ENCODE data around the gene CDH23. TPM values are rescaled to one million over a fixed set of nuclear protein-coding genes. Genes with fewer than 3 reads are reported as not detected.

Gene CDH23
- total RNA-seq, 1 donor from 2014 or later = 20.1 TPM

DNA sequence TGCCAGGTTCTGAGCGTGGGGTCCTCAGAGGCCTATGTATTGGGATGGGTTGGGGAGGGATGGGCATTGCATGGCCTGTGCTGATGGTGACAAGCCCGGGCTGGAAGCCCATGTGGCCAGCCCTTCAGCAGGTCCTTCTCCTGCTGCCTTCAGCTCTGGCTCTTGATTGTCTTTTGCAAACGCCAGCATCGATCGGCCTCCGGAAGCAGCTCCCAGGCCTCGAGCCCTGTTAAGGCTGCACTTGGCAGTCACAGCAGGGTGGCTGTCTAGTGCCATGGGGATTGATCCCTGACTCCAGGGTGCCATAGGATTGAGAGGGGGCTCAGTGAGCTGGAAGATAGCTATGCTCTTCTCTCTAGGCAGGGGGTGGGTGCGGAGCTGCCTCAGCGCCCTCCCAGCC lies 51.4 kb downstream of the CDH23 start:
- intact Hi-C loops (cut with DNase I) = loop anchor here (1.0 kb wide), 1 partner anchor 140 kb away; no protein-coding TSS in a partner anchor
- ATAC-seq = no peak
- no peak for DNase-seq (ENCODE audit: low spot score)

GRCh38 chr10:71449026-71449425 lies 52.3 kb downstream of the CDH23 start:
- intact Hi-C loops (cut with DNase I) = no loop called here
- no peak for DNase-seq (ENCODE audit: low spot score)
- ATAC-seq = no peak

DNA sequence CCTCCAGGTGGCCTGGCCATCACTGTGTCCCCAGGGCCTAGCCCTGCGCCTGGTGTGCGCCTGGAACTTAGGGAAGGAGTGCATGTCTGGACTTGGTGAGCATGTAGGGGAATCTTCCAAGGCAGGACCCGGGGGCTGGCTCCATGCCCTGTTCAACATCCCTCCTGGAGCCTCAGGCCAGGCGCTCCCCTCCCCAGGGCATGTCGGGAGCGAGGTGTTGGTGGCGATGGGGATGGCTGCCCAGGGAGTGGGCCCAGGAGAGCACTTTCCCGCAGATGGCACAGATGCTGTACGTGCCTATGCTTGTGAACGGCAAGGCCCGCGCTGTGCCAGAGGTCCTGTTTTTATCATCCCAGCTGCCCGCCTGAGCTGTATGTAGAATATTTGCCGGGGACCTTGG lies 55.0 kb downstream of the CDH23 start:
- intact Hi-C loops (cut with DNase I) = no loop called here
- DNase-seq (ENCODE audit: low spot score) = no peak
- ATAC-seq = no peak

- ATAC-seq (no peak), DNase-seq (ENCODE audit: low spot score) (no peak)
- intact Hi-C loops (cut with DNase I) = no loop called here
Measured at GRCh38 chr10:71453186-71453585, 56.5 kb downstream of the CDH23 start.

GRCh38 chr10:71454347-71454746 lies 57.6 kb downstream of the CDH23 start:
- intact Hi-C loops (cut with DNase I) = no loop called here
- ATAC-seq = no peak
- no peak for DNase-seq (ENCODE audit: low spot score)

- DNase-seq (ENCODE audit: low spot score) (no peak), ATAC-seq (no peak)
- intact Hi-C loops (cut with DNase I) = no loop called here
Measured at GRCh38 chr10:71455035-71455434, 58.3 kb downstream of the CDH23 start.

DNA sequence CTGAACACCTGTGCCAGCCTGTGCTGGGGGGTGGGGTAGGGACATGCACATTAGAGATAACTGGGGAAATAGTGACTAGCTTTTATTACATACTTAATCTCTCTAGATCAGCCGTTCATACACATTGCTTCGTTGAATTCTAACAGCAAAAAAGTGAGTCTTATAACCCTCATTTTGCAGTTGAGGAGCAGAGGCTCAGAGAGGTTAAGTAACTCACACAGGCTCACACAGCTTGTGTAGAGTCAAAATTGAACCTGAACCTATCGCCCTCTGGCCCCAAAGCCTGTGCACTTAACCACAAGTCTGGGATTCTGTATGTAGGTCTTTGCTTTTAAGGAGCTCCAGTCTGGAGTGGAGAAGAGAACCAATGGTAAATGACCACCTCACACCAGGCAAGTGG lies 59.9 kb downstream of the CDH23 start:
- DNase-seq (ENCODE audit: low spot score) (no peak), ATAC-seq (no peak)
- intact Hi-C loops (cut with DNase I) = no loop called here

- DNase-seq (ENCODE audit: low spot score) = no peak
- intact Hi-C loops (cut with DNase I) = no loop called here
- no peak for ATAC-seq
Measured at GRCh38 chr10:71457908-71458307, 61.2 kb downstream of the CDH23 start.

DNA sequence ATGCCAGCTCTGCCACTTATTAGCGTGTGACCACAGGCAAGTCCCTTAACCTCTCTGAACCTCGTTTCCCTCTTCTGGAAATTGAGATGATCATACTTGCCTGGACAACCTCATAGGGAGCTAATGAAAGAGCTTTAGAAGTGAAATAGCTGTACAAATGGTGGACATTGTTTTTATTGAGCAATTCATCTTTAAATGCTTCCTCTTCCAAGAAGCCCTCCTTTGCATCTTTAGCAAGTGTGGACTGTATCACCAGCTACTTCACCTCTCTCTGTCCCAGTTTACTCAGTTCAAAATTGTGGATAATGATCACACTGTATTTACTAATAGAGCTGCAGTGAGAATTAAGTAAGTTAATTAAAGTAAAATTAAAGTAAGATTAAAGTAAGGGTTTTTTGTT lies 61.7 kb downstream of the CDH23 start:
- no peak for ATAC-seq
- intact Hi-C loops (cut with DNase I) = no loop called here
- DNase-seq (ENCODE audit: low spot score) = no peak

DNA sequence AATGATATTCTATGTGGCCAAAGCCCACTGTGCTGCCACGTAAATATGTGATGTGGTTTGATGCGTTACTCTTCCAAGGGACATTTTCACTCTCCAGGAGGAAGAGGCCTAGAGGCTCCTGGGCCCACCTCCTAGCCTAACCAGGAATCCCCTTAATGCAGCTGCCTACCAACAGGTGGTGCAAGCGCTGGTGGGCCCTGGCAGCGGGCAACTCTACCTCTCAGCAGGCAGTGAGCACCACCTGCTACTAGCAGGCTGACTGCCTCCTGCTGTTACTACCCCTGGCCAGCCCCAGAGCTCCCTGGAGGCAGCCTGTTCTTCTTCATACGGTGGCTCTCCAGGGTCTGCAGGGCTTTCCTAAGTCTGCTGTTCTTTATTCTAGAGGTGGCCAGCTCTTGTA lies 62.8 kb downstream of the CDH23 start:
- DNase-seq (ENCODE audit: low spot score) (no peak), ATAC-seq (no peak)
- intact Hi-C loops (cut with DNase I) = no loop called here

DNA sequence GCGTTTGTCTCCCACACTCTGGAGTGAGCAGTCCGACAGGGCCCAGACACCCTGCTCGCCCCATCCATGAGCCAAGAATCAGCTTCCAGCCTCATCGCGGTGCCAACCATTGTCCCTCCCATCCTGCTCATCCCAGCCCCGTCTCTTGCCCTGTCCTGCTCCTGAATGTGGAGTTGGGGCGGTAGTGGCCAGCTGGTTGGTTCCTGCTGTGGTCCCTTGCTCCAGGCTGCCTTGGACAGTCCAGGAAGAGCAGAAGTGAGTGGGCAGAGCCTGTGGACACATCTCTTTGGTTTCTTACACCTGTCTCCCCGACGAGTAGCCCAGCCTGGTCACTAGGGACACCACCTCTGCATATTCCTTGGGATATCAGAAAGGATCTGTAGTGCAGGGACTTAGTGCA lies 63.9 kb downstream of the CDH23 start:
- DNase-seq (ENCODE audit: low spot score) (no peak), ATAC-seq (no peak)
- intact Hi-C loops (cut with DNase I) = no loop called here

- intact Hi-C loops (cut with DNase I) = no loop called here
- ATAC-seq (no peak), DNase-seq (ENCODE audit: low spot score) (no peak)
Measured at GRCh38 chr10:71461457-71461856, 64.7 kb downstream of the CDH23 start.

GRCh38 chr10:71462062-71462935 lies 65.6 kb downstream of the CDH23 start:
- intact Hi-C loops (cut with DNase I) = no loop called here
- DNase-seq (ENCODE audit: low spot score) = no peak
- no peak for ATAC-seq

GRCh38 chr10:71463111-71463510 lies 66.4 kb downstream of the CDH23 start:
- intact Hi-C loops (cut with DNase I) = no loop called here
- no peak for ATAC-seq

GRCh38 chr10:71465551-71466252 lies 69.0 kb downstream of the CDH23 start:
- no peak for ATAC-seq

More at GRCh38 chr10:71463111-71463510, 66.4 kb downstream of the CDH23 start:
- DNase-seq (ENCODE audit: low spot score) = no peak

GRCh38 chr10:71466330-71466729 lies 69.6 kb downstream of the CDH23 start:
- intact Hi-C loops (cut with DNase I) = no loop called here
- ATAC-seq = no peak

More at GRCh38 chr10:71465551-71466252, 69.0 kb downstream of the CDH23 start:
- intact Hi-C loops (cut with DNase I) = no loop called here
- no peak for DNase-seq (ENCODE audit: low spot score)

GRCh38 chr10:71467161-71467560 lies 70.4 kb downstream of the CDH23 start:
- ATAC-seq (no peak), DNase-seq (ENCODE audit: low spot score) (no peak)
- intact Hi-C loops (cut with DNase I) = no loop called here

More at GRCh38 chr10:71466330-71466729, 69.6 kb downstream of the CDH23 start:
- no peak for DNase-seq (ENCODE audit: low spot score)

GRCh38 chr10:71467569-71468362 lies 71.0 kb downstream of the CDH23 start:
- DNase-seq (ENCODE audit: low spot score) (no peak), ATAC-seq (no peak)
- intact Hi-C loops (cut with DNase I) = no loop called here

GRCh38 chr10:71468363-71469094 lies 71.8 kb downstream of the CDH23 start:
- DNase-seq (ENCODE audit: low spot score) (no peak), ATAC-seq (no peak)
- intact Hi-C loops (cut with DNase I) = no loop called here

Data from sciatic nerve (tissue), 2 donors.